GM13976 (cell line): ENCODE data around the gene SLC9A6.

Experiments
- DNase-seq: peaks from one replicate; pipeline ENCODE4 v3.0.0; 2012; ENCODE audit warnings: low spot score
- CTCF ChIP-seq: IDR thresholded peaks from 2 replicates; pipeline ENCODE4 v1.5.1; 2012; ENCODE audit warnings: borderline replicate concordance, mild to moderate bottlenecking; ENCODE audit not compliant: insufficient read depth; ENCODE audit errors: extremely low read depth, missing control alignments, control extremely low read depth
- in situ Hi-C: fragments of 300-500 bp; cut with MboI; formaldehyde crosslinking; loops from one replicate; pipeline ENCODE4 v1.12.0; 2022; ENCODE audit warnings: low sequenced_read_pairs, mixed read lengths, inconsistent platforms; ENCODE audit not compliant: unreplicated experiment

Gene SLC9A6

DNA sequence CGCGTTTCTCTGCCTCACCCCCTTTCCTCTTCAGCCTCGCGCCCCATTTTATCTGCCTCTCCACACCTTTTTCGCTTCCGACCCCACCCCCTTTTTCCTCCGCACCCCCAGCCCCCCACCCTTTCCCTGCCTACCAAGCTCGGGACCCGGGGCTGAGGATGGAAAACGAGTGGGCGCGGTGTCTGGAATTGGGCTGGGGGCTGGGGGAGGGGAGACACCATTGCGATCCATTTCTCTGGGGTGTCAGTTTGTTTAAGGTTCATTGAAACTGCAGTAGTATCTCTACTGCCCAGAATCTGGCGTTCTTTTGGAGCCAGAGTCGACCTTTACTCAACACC lies 707 bp downstream of the SLC9A6 start:
- TF ChIP-seq CTCF: no peak
- in situ Hi-C loops: no loop called here
- DNase-seq: no peak

GRCh38 chrX:135988245-135988644 lies 3.0 kb downstream of the SLC9A6 start:
- no peak for DNase-seq
- TF ChIP-seq CTCF: no peak
- in situ Hi-C loops: no loop called here

- DNase-seq: no peak
- TF ChIP-seq CTCF: no peak
- in situ Hi-C loops: no loop called here
These were observed 29.8 kb downstream of the SLC9A6 start for GRCh38 chrX:136015016-136015415.

DNA sequence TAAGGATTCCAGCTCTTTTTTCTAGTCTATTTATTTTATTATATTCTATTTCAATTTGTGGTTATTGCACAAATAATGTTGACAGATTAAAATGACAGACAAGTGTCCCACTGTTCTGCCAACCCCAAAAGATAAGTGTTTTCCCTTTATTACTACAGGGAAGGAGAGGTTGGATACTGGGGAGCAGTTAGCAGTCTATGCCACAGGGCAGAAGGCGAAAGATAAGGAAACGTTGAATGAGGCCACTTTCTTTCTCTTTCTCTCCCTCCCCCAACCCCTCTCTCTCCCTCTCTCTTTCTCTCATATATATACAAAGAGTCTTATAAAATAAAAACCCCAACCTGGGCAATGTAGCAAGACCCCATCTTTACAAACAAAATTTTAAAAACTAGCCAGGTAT lies 31.6 kb downstream of the SLC9A6 start:
- DNase-seq: no peak
- in situ Hi-C loops: no loop called here
- no peak for TF ChIP-seq CTCF

- DNase-seq: no peak
- no peak for TF ChIP-seq CTCF
- in situ Hi-C loops: no loop called here
These were observed 34.0 kb downstream of the SLC9A6 start for GRCh38 chrX:136019226-136019625.

- TF ChIP-seq CTCF: no peak
- in situ Hi-C loops: no loop called here
- DNase-seq: no peak
These were observed 35.9 kb downstream of the SLC9A6 start for GRCh38 chrX:136021160-136021559.

- in situ Hi-C loops: no loop called here
- DNase-seq: no peak
- TF ChIP-seq CTCF: no peak
These were observed 36.7 kb downstream of the SLC9A6 start for GRCh38 chrX:136021903-136022302.
